HCT116 (cell line): ENCODE data around the gene ANO4. TPM values are rescaled to one million over a fixed set of nuclear protein-coding genes. Genes with fewer than 3 reads are reported as not detected.

ENCODE experiments used
- ATAC-seq: fragments of 200-7000 bp; cut with Tn5 transposase; 2 replicates; pipeline ENCODE4 v1.9.1; 2020; ENCODE audit warnings: mild to moderate bottlenecking, moderate library complexity
- BruUV-seq: library from RNA; stranded (reverse); fragments of 400-500 nt; replicated peaks from 2 replicates; lab custom pipeline; 2021; lab: Mats Ljungman, UMichigan
- CTCF ChIA-PET: fragments of 300-600 bp; sonication (Branson Sonifier 250); formaldehyde crosslinking; loops from one replicate; lab custom pipeline; 2021; ENCODE audit warnings: antibody characterized with exemption; lab: Charles Lee
- POLR2A ChIA-PET: fragments of 300-600, 350-600 bp; sonication (Branson Sonifier 250); formaldehyde crosslinking; loops from one replicate; lab custom pipeline; 2021; ENCODE audit warnings: antibody characterized with exemption; lab: Charles Lee
- RAD21 ChIA-PET, 2 experiments: fragments of 300-600 bp; sonication (Branson Sonifier 250); formaldehyde crosslinking; loops; one replicate each; lab custom pipeline; 2023; ENCODE audit warnings: low total read pairs in 2 of 2; ENCODE audit not compliant: uncharacterized antibody in 2 of 2, unreplicated experiment in 2 of 2, low non-redundant PET in 1 of 2; lab: Charles Lee
- DNase-seq: peaks from one replicate; pipeline ENCODE4 v3.0.0-alpha.2; 2010; ENCODE audit warnings: low read depth, low spot score
- H2AFZ ChIP-seq: fragments of 200-600 bp; shearing (Covaris generic), sonication (generic); 2 replicates; pipeline ENCODE4 v1.6.1; 2017; ENCODE audit warnings: low read depth, mixed run types, mixed read lengths, antibody characterized with exemption, low read length; ENCODE audit not compliant: poor library complexity, severe bottlenecking
- H3K27ac ChIP-seq: 2 replicates; pipeline ENCODE4 v1.5.1; 2012; ENCODE audit warnings: low read depth, low read length
- H3K27me3 ChIP-seq: fragments of 200-600 bp; sonication (generic); 2 replicates; pipeline ENCODE4 v1.6.1; 2016; ENCODE audit warnings: mixed run types, low read length, mixed read lengths; ENCODE audit not compliant: insufficient read depth
- H3K36me3 ChIP-seq, 2 experiments: fragments of 200-500 bp in 1 of 2; fragments of 200-600 bp in 1 of 2; sonication (Bioruptor generic) in 1 of 2; sonication (generic) in 1 of 2; 2 replicates each; pipeline versions ENCODE4 v1.5.1 to v1.6.1; 2014 to 2016; ENCODE audit warnings: low read length in 2 of 2, inconsistent platforms in 1 of 2, mixed read lengths in 1 of 2, mixed run types in 1 of 2; ENCODE audit not compliant: insufficient read depth in 2 of 2, control insufficient read depth in 1 of 2
- H3K4me1 ChIP-seq, 2 experiments: fragments of 200-600 bp in 1 of 2; sonication (generic) in 1 of 2; 2 replicates each; pipeline versions ENCODE4 v1.5.1 to v1.6.1; 2012 to 2017; ENCODE audit warnings: low read length in 2 of 2, inconsistent platforms in 1 of 2, mild to moderate bottlenecking in 1 of 2, mixed read lengths in 1 of 2, mixed run types in 1 of 2, moderate library complexity in 1 of 2; ENCODE audit not compliant: insufficient read depth in 2 of 2, control insufficient read depth in 1 of 2
- H3K4me2 ChIP-seq: fragments of 200-600 bp; sonication (generic); 2 replicates; pipeline ENCODE4 v1.6.1; 2017; ENCODE audit warnings: mixed run types, low read length, mixed read lengths
- H3K4me3 ChIP-seq, 2 experiments: fragments of 200-600 bp in 1 of 2; sonication (generic) in 1 of 2; replicated peaks in 1 of 2; 2 replicates each; pipeline ENCODE4 v1.5.1; 2011 to 2016; ENCODE audit warnings: low read length in 2 of 2, control low read depth in 1 of 2, low read depth in 1 of 2, mild to moderate bottlenecking in 1 of 2, mixed read lengths in 1 of 2, mixed run types in 1 of 2
- H3K79me2 ChIP-seq: fragments of 200-600 bp; sonication (generic); 2 replicates; pipeline ENCODE4 v1.6.1; 2017; ENCODE audit warnings: mild to moderate bottlenecking, mixed run types, low read length, moderate library complexity, mixed read lengths; ENCODE audit not compliant: insufficient read depth
- H3K9ac ChIP-seq: fragments of 200-600 bp; sonication (generic); 2 replicates; pipeline ENCODE4 v1.6.1; 2016; ENCODE audit warnings: low read length, mixed read lengths
- H3K9me2 ChIP-seq: fragments of 200-600 bp; sonication (generic), shearing (Covaris generic); 2 replicates; pipeline ENCODE4 v1.6.1; 2017; ENCODE audit warnings: mixed run types, mild to moderate bottlenecking, moderate library complexity; ENCODE audit not compliant: insufficient read depth
- H3K9me3 ChIP-seq, 2 experiments: fragments of 200-500 bp in 1 of 2; fragments of 200-600 bp in 1 of 2; sonication (Bioruptor generic) in 1 of 2; sonication (generic) in 1 of 2; 2 replicates each; pipeline ENCODE4 v1.6.1; 2014 to 2017; ENCODE audit warnings: low read length in 2 of 2, mixed read lengths in 2 of 2, inconsistent platforms in 1 of 2, low read depth in 1 of 2, mild to moderate bottlenecking in 1 of 2, mixed run types in 1 of 2, moderate library complexity in 1 of 2; ENCODE audit not compliant: control insufficient read depth in 1 of 2, insufficient read depth in 1 of 2
- H4K20me1 ChIP-seq: fragments of 200-600 bp; sonication (generic), shearing (Covaris generic); 2 replicates; pipeline ENCODE4 v1.6.1; 2017; ENCODE audit warnings: mixed run types, mild to moderate bottlenecking, moderate library complexity; ENCODE audit not compliant: insufficient read depth
- ATF3 ChIP-seq: IDR thresholded peaks from 2 replicates; pipeline ENCODE4 v1.6.1; 2012
- CBX3 ChIP-seq: IDR thresholded peaks from 2 replicates; pipeline ENCODE4 v1.6.1; 2012; ENCODE audit warnings: low read depth
- CTCF ChIP-seq, 3 experiments: fragments of 200-600 bp in 1 of 3; sonication (generic) in 1 of 3; IDR thresholded peaks in 2 of 3; conservative IDR thresholded peaks in 1 of 3; 2 replicates each; pipeline ENCODE4 v1.5.1; 2012 to 2017; ENCODE audit warnings: low read depth in 2 of 3, low read length in 2 of 3, antibody characterized with exemption in 1 of 3, borderline replicate concordance in 1 of 3, control low read depth in 1 of 3, mild to moderate bottlenecking in 1 of 3, mixed read lengths in 1 of 3, mixed run types in 1 of 3, moderate library complexity in 1 of 3; ENCODE audit not compliant: insufficient read depth in 1 of 3
- EZH2 ChIP-seq: fragments of 200-600 bp; sonication (generic); IDR thresholded peaks from 2 replicates; pipeline ENCODE4 v1.6.1; 2017; ENCODE audit warnings: antibody characterized with exemption, mixed run types
- FOSL1 ChIP-seq: IDR thresholded peaks from 2 replicates; pipeline ENCODE4 v1.6.1; 2012; ENCODE audit warnings: low read depth
- JUND ChIP-seq: IDR thresholded peaks from 2 replicates; pipeline ENCODE4 v1.6.1; 2012
- MAX ChIP-seq: IDR thresholded peaks from 2 replicates; pipeline ENCODE4 v1.6.1; 2012
- RAD21 ChIP-seq: IDR thresholded peaks from 2 replicates; pipeline ENCODE4 v1.6.1; 2012; ENCODE audit warnings: low read depth, mild to moderate bottlenecking
- SIN3A ChIP-seq: IDR thresholded peaks from 2 replicates; pipeline ENCODE4 v1.6.1; 2012; ENCODE audit warnings: low read depth
- ZFX ChIP-seq: fragments of 450-650 bp; IDR thresholded peaks from 2 replicates; pipeline ENCODE4 v1.6.1; 2017
- ZNF274 ChIP-seq: fragments of 200-500 bp; sonication (Bioruptor generic); IDR thresholded peaks from 2 replicates; pipeline ENCODE4 v1.6.1; 2014; ENCODE audit warnings: mild to moderate bottlenecking, low read depth, low read length, inconsistent platforms
- intact Hi-C: fragments of 100-400 bp; cut with micrococcal nuclease; formaldehyde crosslinking; loops from 2 replicates; pipeline ENCODE4 v1.10.0; 2022
- total RNA-seq: library from RNA; stranded (reverse); gene quantifications from one replicate; pipeline ENCODE4 v1.2.1, GENCODE V29; 2021; ENCODE audit not compliant: unreplicated experiment

The ANO4 gene
- total RNA-seq, 1 experiment from 2014 or later: 1.7 TPM

- no peak overlapping the region for H3K9ac ChIP-seq
- no peak overlapping the region for H3K4me2 ChIP-seq
- H3K4me3 ChIP-seq: no peak overlapping the region
- H3K4me1 ChIP-seq: peaks cover 5 to 11% of the 10 kb centered on the region in 2 experiments; a peak in 3 of 4 replicates
- H3K9me2 ChIP-seq: no peaks in the 10 kb centered on the region
- CTCF ChIA-PET: no interaction called here
- H2AFZ ChIP-seq: no peak overlapping the region
- intact Hi-C loops: no loop called here
- no peaks in the 10 kb centered on the region for H3K79me2 ChIP-seq
- ATAC-seq: no peak
- BruUV-seq: no TSS peak
- TF ChIP-seq ZNF274 (no peak), ATF3 (no peak), CBX3 (no peak), EZH2 (no peak), CTCF (IDR thresholded peaks at IDR 0.05 in 2 of 3, conservative IDR thresholded peaks at IDR 0.05 in 1 of 3; ENCODE audit: borderline replicate concordance in 1 of 3, insufficient read depth in 1 of 3, low read depth in 2 of 3, low read length in 2 of 3) (no peak), SIN3A (no peak), RAD21 (no peak), FOSL1 (no peak), MAX (no peak), ZFX (no peak), JUND (no peak)
- DNase-seq: no peak
- no peaks in the 10 kb centered on the region for H3K36me3 ChIP-seq
- no peaks in the 10 kb centered on the region for H3K9me3 ChIP-seq
- H3K27ac ChIP-seq: no peak overlapping the region
- RAD21 ChIA-PET: no interaction called here
- H4K20me1 ChIP-seq: no peaks in the 10 kb centered on the region
- POLR2A ChIA-PET: no interaction called here
- H3K27me3 ChIP-seq: peaks cover 14% of the 10 kb centered on the region; the same call in 1 of the 2 replicates
These were observed 3.2 kb downstream of the ANO4 start for GRCh38 chr12:100797786-100798185.
